ENCODE results near the gene PAK1. TPM values are rescaled to one million over a fixed set of nuclear protein-coding genes. Genes with fewer than 3 reads are reported as not detected.

The PAK1 gene
- polyA plus RNA-seq, 1 donor (not counting 4 experiments of a cell fraction or from before 2014, with no cell fraction given): 78.2 TPM

GRCh38 chr11:77455740-77456139 lies 18.2 kb downstream of the PAK1 start:
- peaks cover 2% of the 10 kb centered on the region for H3K9me1 ChIP-seq (ENCODE audit: control insufficient read depth, extremely low read depth, insufficient read depth, low read length)
- no peaks in the 10 kb centered on the region for H3K36me3 ChIP-seq (ENCODE audit: control insufficient read depth in 2 of 2, extremely low read depth in 1 of 2, insufficient read depth in 2 of 2, low read length in 2 of 2)
- no peak overlapping the region for H2AFZ ChIP-seq (ENCODE audit: control insufficient read depth, low read length)
- no peaks in the 10 kb centered on the region for H4K20me1 ChIP-seq (ENCODE audit: control insufficient read depth, extremely low read depth, insufficient read depth, low read length)
- no peak overlapping the region for H3K9ac ChIP-seq (ENCODE audit: control insufficient read depth, extremely low read depth, insufficient read depth, low read length)
- no peak overlapping the region for H3K4me2 ChIP-seq (ENCODE audit: control insufficient read depth, extremely low read depth, insufficient read depth, low read depth, low read length)
- dilution Hi-C loops (cut with MboI; ENCODE audit: extremely low pct_ligation_motif_present, low sequenced_read_pairs): no loop called here
- DNase-seq (ENCODE audit: low read depth, low spot score) (no peak), FAIRE-seq (no peak)
- no peak overlapping the region for H3K27ac ChIP-seq (ENCODE audit: control insufficient read depth, insufficient read depth, low read length)
- H3K79me2 ChIP-seq (ENCODE audit: control insufficient read depth, insufficient read depth, low read length): no peaks in the 10 kb centered on the region
- TF ChIP-seq EZH2 (IDR thresholded peaks at IDR 0.05; ENCODE audit: low read length): no peak
- no peak for TF ChIP-seq CTCF (optimal IDR thresholded peaks at IDR 0.05 in 1 of 3, IDR thresholded peaks at IDR 0.05 in 1 of 3, conservative IDR thresholded peaks at IDR 0.05 in 1 of 3; ENCODE audit: extremely low read depth in 1 of 3, insufficient read depth in 2 of 3, low read length in 3 of 3)
- no peaks in the 10 kb centered on the region for H3K9me3 ChIP-seq (ENCODE audit: control insufficient read depth, low read depth, low read length)
- no peak overlapping the region for H3K4me3 ChIP-seq (ENCODE audit: control insufficient read depth in 2 of 3, extremely low read depth in 1 of 3, insufficient read depth in 2 of 3, low read depth in 1 of 3, low read length in 3 of 3)
- H3K27me3 ChIP-seq (ENCODE audit: control insufficient read depth, extremely low read depth, insufficient read depth, low read length): no peaks in the 10 kb centered on the region
- no peaks in the 10 kb centered on the region for H3K4me1 ChIP-seq (ENCODE audit: control insufficient read depth, extremely low read depth, insufficient read depth, low read length)

GRCh38 chr11:77454867-77455655 lies 18.8 kb downstream of the PAK1 start:
- DNase-seq (ENCODE audit: low read depth, low spot score): no peak
- Histone ChIP-seq H3K4me3 (ENCODE audit: control insufficient read depth in 2 of 3, extremely low read depth in 1 of 3, insufficient read depth in 2 of 3, low read depth in 1 of 3, low read length in 3 of 3) (no peak overlapping the region), H3K27me3 (ENCODE audit: control insufficient read depth, extremely low read depth, insufficient read depth, low read length) (no peaks in the 10 kb centered on the region), H3K4me2 (ENCODE audit: control insufficient read depth, extremely low read depth, insufficient read depth, low read depth, low read length) (no peak overlapping the region), H3K79me2 (ENCODE audit: control insufficient read depth, insufficient read depth, low read length) (no peaks in the 10 kb centered on the region), H3K27ac (ENCODE audit: control insufficient read depth, insufficient read depth, low read length) (no peak overlapping the region), H3K9ac (ENCODE audit: control insufficient read depth, extremely low read depth, insufficient read depth, low read length) (no peak overlapping the region), H4K20me1 (ENCODE audit: control insufficient read depth, extremely low read depth, insufficient read depth, low read length) (no peaks in the 10 kb centered on the region), H3K9me3 (ENCODE audit: control insufficient read depth, low read depth, low read length) (no peaks in the 10 kb centered on the region), H3K36me3 (ENCODE audit: control insufficient read depth in 2 of 2, extremely low read depth in 1 of 2, insufficient read depth in 2 of 2, low read length in 2 of 2) (no peaks in the 10 kb centered on the region), H3K9me1 (ENCODE audit: control insufficient read depth, extremely low read depth, insufficient read depth, low read length) (peaks cover 2% of the 10 kb centered on the region), H2AFZ (ENCODE audit: control insufficient read depth, low read length) (no peak overlapping the region), H3K4me1 (ENCODE audit: control insufficient read depth, extremely low read depth, insufficient read depth, low read length) (no peaks in the 10 kb centered on the region)
- dilution Hi-C loops (cut with MboI; ENCODE audit: extremely low pct_ligation_motif_present, low sequenced_read_pairs): no loop called here
- no peak for FAIRE-seq
- no peak for TF ChIP-seq CTCF (optimal IDR thresholded peaks at IDR 0.05 in 1 of 3, IDR thresholded peaks at IDR 0.05 in 1 of 3, conservative IDR thresholded peaks at IDR 0.05 in 1 of 3; ENCODE audit: extremely low read depth in 1 of 3, insufficient read depth in 2 of 3, low read length in 3 of 3)
- TF ChIP-seq EZH2 (IDR thresholded peaks at IDR 0.05; ENCODE audit: low read length): no peak
